Measurements from ENCODE around the gene KCNMB2. TPM values are rescaled to one million over a fixed set of nuclear protein-coding genes. Genes with fewer than 3 reads are reported as not detected.

Gene KCNMB2
- polyA plus RNA-seq, 1 of the 3 experiments (the other 2 are of a cell fraction) = not detected

DNA sequence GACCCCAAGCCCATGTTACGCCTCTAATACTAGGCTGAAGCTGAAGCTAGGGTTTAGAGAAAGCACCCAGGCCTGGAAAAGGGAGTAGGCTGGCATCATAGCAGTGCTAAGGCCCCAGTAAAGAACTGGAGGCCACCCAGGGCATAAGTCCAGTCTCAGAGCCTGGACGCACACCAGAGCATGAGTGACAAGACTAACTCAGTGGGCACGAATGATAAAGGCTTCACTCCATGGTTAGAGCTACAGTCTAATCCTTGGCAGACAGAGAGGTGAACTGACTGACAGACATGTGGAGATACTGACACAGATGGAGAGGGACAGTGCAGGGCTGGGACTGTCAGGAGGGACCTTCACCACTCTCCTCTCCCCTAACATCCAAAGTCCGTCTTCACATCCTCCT, 139.8 kb downstream of the KCNMB2 start:
- no peak overlapping the region for H2AFZ ChIP-seq (ENCODE audit: low read depth)
- CTCF ChIA-PET = no interaction called here
- no peak overlapping the region for H3K9ac ChIP-seq
- no peak overlapping the region for H3K4me2 ChIP-seq
- no peaks in the 10 kb centered on the region for H3F3A ChIP-seq (replicated peaks; ENCODE audit: insufficient read depth)
- H4K20me1 ChIP-seq (ENCODE audit: insufficient read depth) = no peaks in the 10 kb centered on the region
- H3K79me2 ChIP-seq (ENCODE audit: insufficient read depth) = no peaks in the 10 kb centered on the region
- DNase-seq = no peak
- no peaks in the 10 kb centered on the region for H3K9me2 ChIP-seq
- no peaks in the 10 kb centered on the region; a peak in 1 of 4 replicates for H3K4me1 ChIP-seq (ENCODE audit: control insufficient read depth in 1 of 2, insufficient read depth in 2 of 2, low read depth in 1 of 2, low read length in 1 of 2)
- no peak overlapping the region for H3K27ac ChIP-seq (ENCODE audit: low read depth in 2 of 2, low read length in 1 of 2)
- H3K9me3 ChIP-seq = no peaks in the 10 kb centered on the region
- POLR2A ChIA-PET = no interaction called here
- WGBS (ENCODE audit: low lambda C conversion rate) = 24% methylated on average over 4 of the region's 4 CpGs
- H3K4me3 ChIP-seq (ENCODE audit: low read depth in 2 of 2, low read length in 1 of 2) = no peak overlapping the region
- H3K27me3 ChIP-seq (ENCODE audit: insufficient read depth) = no peaks in the 10 kb centered on the region
- no peaks in the 10 kb centered on the region for H3K36me3 ChIP-seq (replicated peaks in 1 of 2; ENCODE audit: control insufficient read depth in 1 of 2, insufficient read depth in 2 of 2, low read length in 1 of 2)
- TF ChIP-seq, protein P1, sequence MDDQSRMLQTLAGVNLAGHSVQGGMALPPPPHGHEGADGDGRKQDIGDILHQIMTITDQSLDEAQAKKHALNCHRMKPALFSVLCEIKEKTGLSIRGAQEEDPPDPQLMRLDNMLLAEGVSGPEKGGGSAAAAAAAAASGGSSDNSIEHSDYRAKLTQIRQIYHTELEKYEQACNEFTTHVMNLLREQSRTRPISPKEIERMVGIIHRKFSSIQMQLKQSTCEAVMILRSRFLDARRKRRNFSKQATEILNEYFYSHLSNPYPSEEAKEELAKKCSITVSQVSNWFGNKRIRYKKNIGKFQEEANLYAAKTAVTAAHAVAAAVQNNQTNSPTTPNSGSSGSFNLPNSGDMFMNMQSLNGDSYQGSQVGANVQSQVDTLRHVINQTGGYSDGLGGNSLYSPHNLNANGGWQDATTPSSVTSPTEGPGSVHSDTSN (IDR thresholded peaks at IDR 0.05) = no peak
- TF ChIP-seq NRF1 (IDR thresholded peaks at IDR 0.05; ENCODE audit: low read depth, low read length) (no peak), POLR2AphosphoS5 (IDR thresholded peaks at IDR 0.05; ENCODE audit: low read depth, low read length) (no peak), RFX5 (IDR thresholded peaks at IDR 0.05; ENCODE audit: low read length) (no peak), USF1 (IDR thresholded peaks at IDR 0.05; ENCODE audit: borderline replicate concordance, low read depth) (no peak), MXI1 (IDR thresholded peaks at IDR 0.05; ENCODE audit: low read depth, low read length) (no peak), RXRA (IDR thresholded peaks at IDR 0.05; ENCODE audit: borderline replicate concordance, low read depth) (no peak), SIN3A (IDR thresholded peaks at IDR 0.05; ENCODE audit: borderline replicate concordance, low read depth, low read length) (no peak), NFIC (IDR thresholded peaks at IDR 0.05; ENCODE audit: borderline replicate concordance) (no peak), JUND (IDR thresholded peaks at IDR 0.05) (no peak), FOXJ3 (CRISPR knock-in tag; IDR thresholded peaks at IDR 0.05) (no peak), SMC3 (IDR thresholded peaks at IDR 0.05; ENCODE audit: low read depth, low read length) (no peak), RCOR1 (IDR thresholded peaks at IDR 0.05; ENCODE audit: low read length) (no peak), TCF12 (IDR thresholded peaks at IDR 0.05) (no peak), FOXM1 (IDR thresholded peaks at IDR 0.05; ENCODE audit: low read depth) (no peak), ZBTB33 (IDR thresholded peaks at IDR 0.05; ENCODE audit: borderline replicate concordance, low read depth) (no peak), ELF1 (IDR thresholded peaks at IDR 0.05) (no peak), MAX (IDR thresholded peaks at IDR 0.05; ENCODE audit: low read depth) (no peak)
- TF ChIP-seq, protein P2, sequence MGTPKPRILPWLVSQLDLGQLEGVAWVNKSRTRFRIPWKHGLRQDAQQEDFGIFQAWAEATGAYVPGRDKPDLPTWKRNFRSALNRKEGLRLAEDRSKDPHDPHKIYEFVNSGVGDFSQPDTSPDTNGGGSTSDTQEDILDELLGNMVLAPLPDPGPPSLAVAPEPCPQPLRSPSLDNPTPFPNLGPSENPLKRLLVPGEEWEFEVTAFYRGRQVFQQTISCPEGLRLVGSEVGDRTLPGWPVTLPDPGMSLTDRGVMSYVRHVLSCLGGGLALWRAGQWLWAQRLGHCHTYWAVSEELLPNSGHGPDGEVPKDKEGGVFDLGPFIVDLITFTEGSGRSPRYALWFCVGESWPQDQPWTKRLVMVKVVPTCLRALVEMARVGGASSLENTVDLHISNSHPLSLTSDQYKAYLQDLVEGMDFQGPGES (IDR thresholded peaks at IDR 0.05; ENCODE audit: low read depth, low read length) = no peak
- TF ChIP-seq, protein P3, sequence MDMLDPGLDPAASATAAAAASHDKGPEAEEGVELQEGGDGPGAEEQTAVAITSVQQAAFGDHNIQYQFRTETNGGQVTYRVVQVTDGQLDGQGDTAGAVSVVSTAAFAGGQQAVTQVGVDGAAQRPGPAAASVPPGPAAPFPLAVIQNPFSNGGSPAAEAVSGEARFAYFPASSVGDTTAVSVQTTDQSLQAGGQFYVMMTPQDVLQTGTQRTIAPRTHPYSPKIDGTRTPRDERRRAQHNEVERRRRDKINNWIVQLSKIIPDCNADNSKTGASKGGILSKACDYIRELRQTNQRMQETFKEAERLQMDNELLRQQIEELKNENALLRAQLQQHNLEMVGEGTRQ (IDR thresholded peaks at IDR 0.05; ENCODE audit: borderline replicate concordance, low read depth, low read length) = no peak

Measured in SK-N-SH (cell line).